Erythroblast (primary cell): ENCODE measurements around the gene SESTD1.

Source experiments
- GATA1 ChIP-seq: IDR thresholded peaks from 2 replicates; pipeline ENCODE4 v1.6.1; 2011; ENCODE audit warnings: low read depth, mild to moderate bottlenecking, control low read depth, low read length, moderate library complexity
- POLR2A ChIP-seq: IDR thresholded peaks from 2 replicates; pipeline ENCODE4 v1.6.1; 2011; ENCODE audit warnings: mild to moderate bottlenecking, low read length

GRCh38 chr2:179141206-179141605, 123.4 kb downstream of the SESTD1 start:
- TF ChIP-seq POLR2A (no peak), GATA1 (no peak)
